Stimulated activated CD8-positive, alpha-beta memory T cell treated with anti-CD3 and anti-CD28 coated beads, Interleukin-12 subunit alpha, Interleukin-12 subunit beta, amount 100 ng/mL, for 24 hours (primary cell): ENCODE measurements around the gene LDLRAD4.

Experiments used
- DNase-seq: peaks from one replicate; pipeline ENCODE4 v3.0.0-alpha.2; 2020; ENCODE audit errors: extremely low read depth

The LDLRAD4 gene

DNA sequence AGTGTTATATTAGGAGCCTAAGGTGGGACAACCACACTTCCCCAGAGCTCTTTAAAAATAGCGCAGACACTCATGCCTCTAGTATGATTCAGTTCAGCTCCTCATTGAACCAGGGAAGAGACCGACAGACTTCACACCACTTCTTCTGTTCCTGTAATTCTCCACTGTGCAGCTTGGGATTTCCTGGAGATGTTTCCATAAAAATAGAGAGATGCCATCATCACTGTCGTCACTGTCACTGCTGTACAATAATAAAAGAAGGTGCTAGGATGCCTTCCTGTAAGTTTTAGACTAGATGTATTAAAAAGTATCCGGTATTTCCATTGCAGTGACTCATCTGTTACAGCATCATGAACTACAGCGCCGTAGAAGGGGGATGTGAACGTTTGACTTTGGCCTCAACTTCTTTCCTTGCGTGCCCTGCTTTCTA, 396.9 kb downstream of the LDLRAD4 start:
- DNase-seq, result no peak

DNA sequence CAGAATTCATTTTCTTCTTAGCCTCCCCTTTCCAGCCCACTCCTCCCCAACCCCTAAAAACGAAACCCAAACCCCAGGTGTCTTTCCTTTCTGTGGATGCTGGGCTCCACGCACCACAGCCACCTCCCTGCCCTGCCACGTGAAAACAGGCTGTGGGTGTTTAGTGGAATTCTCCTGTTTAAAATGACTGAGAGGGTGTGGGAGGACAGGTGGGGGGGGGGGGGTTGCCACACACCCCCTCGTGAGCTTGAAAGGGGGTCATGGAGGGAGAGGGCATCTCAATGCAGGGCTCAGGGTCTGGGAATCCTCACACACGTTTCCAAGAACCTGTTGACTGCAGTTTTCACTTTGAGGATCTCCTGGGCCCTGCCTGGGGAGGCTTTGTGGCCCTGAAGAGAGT, 397.5 kb downstream of the LDLRAD4 start:
- DNase-seq, result no peak

DNA sequence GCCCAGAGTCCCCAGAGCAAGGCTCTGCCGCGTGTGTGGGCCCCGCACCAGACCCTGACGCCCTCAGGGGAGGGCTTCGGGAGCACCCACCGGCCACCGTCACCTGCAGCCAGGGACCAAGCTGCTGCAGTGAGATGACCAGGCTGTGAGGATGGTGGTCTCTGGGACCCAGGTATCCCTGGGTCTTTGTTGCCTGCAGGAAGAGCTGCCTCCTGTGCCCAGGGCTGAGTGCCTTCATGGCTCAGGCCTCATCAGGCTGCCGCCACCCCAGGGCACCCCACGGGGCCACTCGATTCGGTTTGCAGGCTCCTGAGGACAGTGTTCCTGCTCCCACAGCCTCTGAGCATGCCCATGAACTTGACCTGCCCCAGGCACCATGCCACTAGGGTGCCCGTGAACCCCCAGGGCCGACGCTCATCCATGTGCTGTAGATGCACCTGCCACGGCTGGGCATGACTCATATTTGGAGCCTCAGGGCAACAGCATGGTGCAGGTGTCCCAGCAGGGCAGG, 398.0 kb downstream of the LDLRAD4 start:
- DNase-seq, result no peak

- no peak for DNase-seq
Measured at GRCh38 chr18:13617826-13618515, 399.4 kb downstream of the LDLRAD4 start.

DNA sequence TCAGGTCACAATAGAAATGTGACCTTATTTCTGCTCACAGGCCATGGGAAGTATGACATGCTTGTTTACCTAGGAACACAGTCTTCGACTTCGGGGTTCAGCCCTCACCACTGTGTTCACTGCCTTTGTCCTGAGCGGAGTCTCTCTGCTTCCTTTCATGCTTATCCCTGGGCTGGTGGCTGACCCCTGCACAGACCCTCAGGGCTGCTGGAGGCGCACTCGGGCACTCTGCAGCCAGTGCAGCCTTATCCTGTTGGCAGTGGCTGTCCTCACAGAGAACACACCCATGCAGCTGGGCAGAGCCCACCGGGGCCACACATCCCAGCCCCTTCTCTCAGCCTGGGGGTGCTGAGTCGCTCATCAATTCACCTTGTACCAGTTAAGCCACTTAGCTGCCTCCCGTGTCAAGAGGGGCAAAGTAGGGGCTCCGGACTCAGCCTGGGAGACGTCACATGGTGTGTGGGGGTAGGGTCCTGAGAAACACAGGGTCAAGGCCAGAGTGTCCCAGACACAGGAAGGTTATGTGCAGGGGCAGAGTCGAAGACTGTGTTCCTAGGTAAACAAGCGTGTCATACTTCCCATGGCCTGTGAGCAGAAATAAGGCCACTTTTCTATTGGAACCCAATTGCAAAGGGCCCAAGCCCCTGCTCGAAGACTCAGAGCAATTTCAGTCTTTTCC, 400.3 kb downstream of the LDLRAD4 start:
- DNase-seq, result no peak

DNA sequence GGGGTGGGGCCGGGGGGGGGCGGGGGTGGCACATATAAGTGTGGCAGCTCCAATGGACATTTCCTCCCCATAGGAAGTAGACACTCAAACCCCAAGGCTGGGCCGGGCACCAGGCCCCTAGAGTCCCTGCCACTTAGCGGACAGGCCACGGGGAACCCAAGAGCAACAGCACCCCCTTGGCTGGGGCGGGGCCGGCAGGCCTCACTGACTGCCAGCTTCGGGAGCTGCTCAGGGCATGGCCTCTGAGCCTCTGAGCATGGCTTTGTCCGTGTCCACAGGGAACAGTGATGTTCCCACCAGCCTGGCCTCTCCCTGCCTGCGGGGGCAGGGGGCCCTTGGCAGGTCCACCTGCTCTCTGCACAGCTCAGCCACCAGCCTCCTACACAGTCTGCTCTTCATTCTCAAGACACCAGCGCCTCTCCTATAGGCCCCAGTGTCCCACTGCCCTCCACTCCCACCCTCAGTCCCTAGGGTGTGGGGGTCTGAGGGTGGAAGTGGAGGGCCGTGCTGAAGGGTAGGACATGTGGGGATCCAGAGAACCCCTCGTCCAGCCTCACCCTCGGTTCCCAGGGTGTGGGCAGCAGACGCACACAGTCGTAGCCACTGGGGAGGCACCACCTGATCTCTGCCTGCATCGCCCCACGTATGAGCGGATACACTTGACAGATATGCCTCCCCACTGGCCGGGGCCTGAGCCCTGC, 401.1 kb downstream of the LDLRAD4 start:
- no peak for DNase-seq

GRCh38 chr18:13620206-13620672, 401.7 kb downstream of the LDLRAD4 start:
- DNase-seq, result no peak

- no peak for DNase-seq
Measured at GRCh38 chr18:13620818-13621445, 402.4 kb downstream of the LDLRAD4 start.

DNA sequence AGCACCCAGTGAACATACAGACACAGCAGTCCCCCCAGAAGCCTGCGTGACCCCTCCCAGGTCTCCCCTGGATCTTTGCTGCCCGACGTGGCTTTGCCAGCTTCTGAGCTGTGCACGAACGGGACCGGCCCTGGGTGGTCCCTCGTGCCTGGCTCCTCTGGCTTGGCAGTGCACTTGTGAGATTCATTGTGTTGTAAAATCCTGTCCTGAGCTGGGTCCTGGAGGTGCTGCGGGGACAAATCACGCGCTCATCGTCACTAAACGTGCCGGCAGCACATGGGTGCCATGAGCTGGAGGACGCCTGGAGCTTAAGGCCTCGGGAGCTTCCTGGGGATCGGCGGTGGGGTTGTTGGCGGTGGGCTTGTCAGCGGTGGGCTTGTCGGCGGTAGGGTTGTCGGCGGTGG, 402.9 kb downstream of the LDLRAD4 start:
- no peak for DNase-seq

DNA sequence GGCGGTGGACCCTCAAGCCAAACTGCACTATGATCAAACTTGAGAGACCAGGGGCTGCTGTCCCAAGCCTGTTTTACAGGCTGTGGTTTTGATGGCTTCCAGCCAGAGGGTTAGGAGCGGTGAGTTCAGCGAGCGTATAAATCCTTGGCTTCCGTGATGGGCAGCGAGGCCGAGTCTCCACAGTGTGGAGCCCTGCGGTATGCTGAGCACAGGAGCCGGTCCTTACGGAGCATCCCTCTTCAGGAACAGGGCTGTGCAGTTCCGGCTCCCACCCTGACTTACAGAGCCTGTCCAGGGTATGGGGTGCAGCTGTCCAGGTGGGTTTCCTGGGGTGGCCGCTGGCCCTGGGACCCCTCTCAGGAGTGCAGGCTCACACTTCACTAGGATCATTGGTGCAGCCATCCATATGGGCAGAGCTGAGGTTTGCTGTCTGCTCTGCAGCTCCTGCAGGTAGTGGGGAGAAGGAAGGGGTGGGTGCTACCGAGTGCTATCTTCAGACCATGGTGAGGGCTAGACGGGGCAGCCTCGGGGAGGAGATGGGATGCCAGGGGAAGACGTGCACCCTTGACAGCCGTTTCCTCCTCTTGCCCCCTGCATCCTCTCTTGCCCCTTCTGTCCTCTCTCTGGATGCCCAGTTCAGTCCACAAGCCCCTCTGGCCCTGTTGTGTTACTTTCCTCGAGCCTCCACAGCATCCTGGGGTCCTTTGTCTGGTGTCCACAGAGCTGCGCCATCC, 403.5 kb downstream of the LDLRAD4 start:
- no peak for DNase-seq

DNA sequence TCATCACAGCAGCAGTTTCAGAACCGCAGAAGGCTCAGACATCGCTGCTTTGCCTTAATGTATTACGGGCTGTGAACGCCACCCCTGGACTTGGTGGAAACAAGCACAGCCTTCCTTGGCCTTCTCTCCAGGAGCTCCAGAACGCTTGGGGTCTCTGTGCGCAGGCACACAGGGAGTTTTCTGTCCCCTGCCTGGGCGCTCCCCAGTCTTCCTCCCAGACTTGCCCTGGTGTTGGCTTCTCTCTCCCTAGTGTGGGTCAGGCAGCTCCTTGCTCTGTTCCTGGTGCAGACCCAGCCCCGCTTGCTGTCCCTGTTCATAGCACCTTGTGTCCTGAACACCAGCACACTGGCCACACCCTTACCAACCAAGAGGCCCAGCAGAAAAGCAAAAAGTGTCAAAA, 404.2 kb downstream of the LDLRAD4 start:
- DNase-seq, result no peak

GRCh38 chr18:13623348-13623747, 404.8 kb downstream of the LDLRAD4 start:
- DNase-seq, result no peak

DNA sequence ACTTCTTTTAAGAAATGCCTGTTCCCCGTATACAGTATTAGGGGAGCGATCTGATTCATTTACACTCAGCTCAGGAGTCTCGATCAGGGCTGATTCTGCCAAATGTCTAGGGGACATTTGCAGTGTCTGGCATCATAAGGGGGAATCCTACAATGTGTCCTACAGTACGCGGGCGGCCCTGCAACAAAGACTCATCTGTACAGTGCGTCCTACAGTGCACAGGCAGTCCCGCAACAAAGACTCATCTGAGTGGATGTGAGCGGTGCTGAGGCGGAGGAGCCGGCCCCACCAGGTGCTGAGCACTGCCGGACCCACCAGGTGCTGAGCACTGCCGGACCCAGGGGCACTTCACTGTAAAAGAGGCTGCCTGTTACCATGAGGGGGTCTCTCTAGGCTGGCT, 405.3 kb downstream of the LDLRAD4 start:
- DNase-seq, result no peak

DNA sequence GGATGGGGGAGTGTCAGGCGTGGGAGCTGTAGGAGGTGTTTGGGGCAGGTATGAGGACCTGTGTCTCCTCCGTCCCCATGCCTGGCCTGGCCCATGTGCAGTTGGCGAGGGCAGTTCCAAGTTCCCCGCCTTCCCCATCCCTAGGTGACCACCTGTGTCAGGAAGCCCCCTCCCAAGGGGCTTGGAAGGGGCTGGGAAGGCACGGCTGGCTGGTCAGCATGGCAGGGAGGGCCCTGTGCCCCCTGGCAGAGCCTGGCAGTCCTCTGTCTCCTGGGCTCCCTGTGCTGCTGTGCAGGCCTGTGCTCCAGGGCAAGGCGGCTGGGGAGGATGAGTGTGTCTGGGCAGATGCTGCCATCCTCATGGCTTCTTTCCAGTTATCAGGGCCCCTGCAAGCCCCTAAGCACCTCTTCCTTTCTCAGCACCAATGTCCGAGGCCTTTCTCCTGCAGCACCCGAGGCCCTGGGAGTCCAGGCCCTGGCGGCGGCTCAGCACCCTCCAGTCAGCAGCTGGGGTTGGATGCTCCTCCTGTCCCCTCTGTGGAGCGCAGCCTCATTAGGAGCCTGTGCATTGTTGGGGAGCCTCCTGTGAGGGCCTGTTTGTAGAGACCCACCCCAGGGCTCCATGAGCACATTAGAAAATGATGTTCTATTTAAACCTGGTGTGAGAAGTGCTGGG, 406.1 kb downstream of the LDLRAD4 start:
- DNase-seq, result no peak

- DNase-seq, result no peak
Measured at GRCh38 chr18:13625355-13625754, 406.8 kb downstream of the LDLRAD4 start.

GRCh38 chr18:13625843-13626543, 407.4 kb downstream of the LDLRAD4 start:
- DNase-seq, result no peak

DNA sequence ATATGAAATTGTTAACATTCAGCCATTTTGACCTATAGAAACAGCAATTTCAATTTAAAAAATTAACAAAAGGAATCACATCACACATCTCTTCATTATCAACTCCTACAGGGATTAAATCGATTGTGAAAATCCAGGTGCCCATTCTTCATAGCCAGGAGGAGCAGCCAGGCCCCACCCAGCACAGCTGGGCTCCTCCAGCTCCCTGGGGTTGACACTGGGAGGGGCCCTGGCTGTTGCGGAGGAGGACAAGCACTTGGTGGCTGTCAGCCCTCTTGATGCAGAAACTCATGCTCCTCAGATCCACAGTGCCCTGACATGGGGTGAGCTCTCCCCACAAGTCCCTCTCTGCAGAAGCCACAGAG, 408.0 kb downstream of the LDLRAD4 start:
- no peak for DNase-seq

GRCh38 chr18:13627639-13628038, 409.1 kb downstream of the LDLRAD4 start:
- no peak for DNase-seq

DNA sequence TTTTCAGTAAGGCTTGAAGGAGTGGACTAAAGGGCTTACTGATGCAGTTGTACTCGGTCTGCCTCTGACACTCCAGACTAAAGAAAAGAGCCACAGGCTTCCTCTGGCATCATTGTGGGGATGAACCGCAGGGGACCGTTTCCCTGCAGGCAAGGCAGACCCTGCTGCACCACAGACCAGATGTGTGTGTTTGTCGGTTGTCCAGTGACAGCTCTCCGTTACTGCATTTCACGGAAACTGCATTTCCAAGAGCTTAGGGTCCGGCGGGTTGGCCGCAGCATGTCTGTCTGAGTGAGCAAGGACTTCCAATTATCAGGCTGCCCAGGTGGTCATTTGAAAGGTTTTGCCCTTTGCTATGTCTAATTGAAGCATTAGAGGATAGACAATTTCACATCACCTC, 409.7 kb downstream of the LDLRAD4 start:
- DNase-seq, result no peak
